Endothelial cell (in vitro differentiated cells): ENCODE results near the gene FARP1. TPM values are rescaled to one million over a fixed set of nuclear protein-coding genes. Genes with fewer than 3 reads are reported as not detected.

Experiments used
- DNase-seq: peaks from one replicate; pipeline ENCODE4 v3.0.0; 2021; ENCODE audit warnings: low spot score
- H3K27ac Mint-ChIP-seq: one replicate; pipeline ENCODE4 v1.8.0; 2021; ENCODE audit warnings: mixed read lengths, inconsistent platforms; ENCODE audit not compliant: unreplicated experiment
- H3K27me3 Mint-ChIP-seq: one replicate; pipeline ENCODE4 v1.8.0; 2021; ENCODE audit warnings: mild to moderate bottlenecking, moderate library complexity, mixed read lengths, inconsistent platforms; ENCODE audit not compliant: unreplicated experiment
- H3K36me3 Mint-ChIP-seq: one replicate; pipeline ENCODE4 v1.8.0; 2021; ENCODE audit warnings: mild to moderate bottlenecking, low read depth, mixed read lengths, inconsistent platforms; ENCODE audit not compliant: unreplicated experiment
- H3K4me1 Mint-ChIP-seq: one replicate; pipeline ENCODE4 v1.8.0; 2021; ENCODE audit warnings: mild to moderate bottlenecking, mixed read lengths, inconsistent platforms; ENCODE audit not compliant: unreplicated experiment
- H3K4me3 Mint-ChIP-seq: one replicate; pipeline ENCODE4 v1.8.0; 2021; ENCODE audit warnings: mild to moderate bottlenecking, mixed read lengths, inconsistent platforms; ENCODE audit not compliant: unreplicated experiment
- H3K9me3 Mint-ChIP-seq: one replicate; pipeline ENCODE4 v1.8.0; 2021; ENCODE audit warnings: mixed read lengths, inconsistent platforms; ENCODE audit not compliant: unreplicated experiment
- total RNA-seq: library from RNA; stranded (reverse); fragmentation: NEBNext Ultra II Directional; extraction: Animal tissue kit (Norgen Biotek cat#: 25700); gene quantifications from one replicate; pipeline ENCODE4 v1.2.1, GENCODE V29; 2021; ENCODE audit not compliant: unreplicated experiment
- TF ChIP-seq, protein P1 (sequence below): fragments of 200-600 bp; sonication (generic); IDR thresholded peaks from one replicate; pipeline ENCODE4 v1.5.0; 2021; ENCODE audit warnings: antibody characterized with exemption; ENCODE audit not compliant: unreplicated experiment

FARP1 gene
- total RNA-seq, 1 donor from 2014 or later, result 167 TPM

GRCh38 chr13:98261165-98261702 lies 118.3 kb downstream of the FARP1 start:
- Mint-ChIP-seq H3K4me3 (no peak overlapping the region), H3K36me3 (no peaks in the 10 kb centered on the region), H3K4me1 (peaks cover 13% of the 10 kb centered on the region), H3K9me3 (no peaks in the 10 kb centered on the region), H3K27me3 (peaks cover 1% of the 10 kb centered on the region), H3K27ac (no peak overlapping the region)
- TF ChIP-seq, protein P1, sequence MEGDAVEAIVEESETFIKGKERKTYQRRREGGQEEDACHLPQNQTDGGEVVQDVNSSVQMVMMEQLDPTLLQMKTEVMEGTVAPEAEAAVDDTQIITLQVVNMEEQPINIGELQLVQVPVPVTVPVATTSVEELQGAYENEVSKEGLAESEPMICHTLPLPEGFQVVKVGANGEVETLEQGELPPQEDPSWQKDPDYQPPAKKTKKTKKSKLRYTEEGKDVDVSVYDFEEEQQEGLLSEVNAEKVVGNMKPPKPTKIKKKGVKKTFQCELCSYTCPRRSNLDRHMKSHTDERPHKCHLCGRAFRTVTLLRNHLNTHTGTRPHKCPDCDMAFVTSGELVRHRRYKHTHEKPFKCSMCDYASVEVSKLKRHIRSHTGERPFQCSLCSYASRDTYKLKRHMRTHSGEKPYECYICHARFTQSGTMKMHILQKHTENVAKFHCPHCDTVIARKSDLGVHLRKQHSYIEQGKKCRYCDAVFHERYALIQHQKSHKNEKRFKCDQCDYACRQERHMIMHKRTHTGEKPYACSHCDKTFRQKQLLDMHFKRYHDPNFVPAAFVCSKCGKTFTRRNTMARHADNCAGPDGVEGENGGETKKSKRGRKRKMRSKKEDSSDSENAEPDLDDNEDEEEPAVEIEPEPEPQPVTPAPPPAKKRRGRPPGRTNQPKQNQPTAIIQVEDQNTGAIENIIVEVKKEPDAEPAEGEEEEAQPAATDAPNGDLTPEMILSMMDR, result no peak
- no peak for DNase-seq

GRCh38 chr13:98262292-98262691 lies 119.4 kb downstream of the FARP1 start:
- DNase-seq, result no peak
- Mint-ChIP-seq H3K27ac (no peak overlapping the region), H3K27me3 (peaks cover 1% of the 10 kb centered on the region), H3K4me3 (peak overlapping the region; percentile 16), H3K36me3 (no peaks in the 10 kb centered on the region), H3K4me1 (peaks cover 16% of the 10 kb centered on the region), H3K9me3 (no peaks in the 10 kb centered on the region)
- TF ChIP-seq, protein P1, result no peak

GRCh38 chr13:98263841-98264240 lies 120.9 kb downstream of the FARP1 start:
- no peaks in the 10 kb centered on the region for H3K9me3 Mint-ChIP-seq
- H3K4me3 Mint-ChIP-seq, result no peak overlapping the region
- H3K4me1 Mint-ChIP-seq, result peaks cover 16% of the 10 kb centered on the region
- no peak for DNase-seq
- H3K27me3 Mint-ChIP-seq, result peaks cover 1% of the 10 kb centered on the region
- TF ChIP-seq, protein P1, result no peak
- H3K36me3 Mint-ChIP-seq, result no peaks in the 10 kb centered on the region
- H3K27ac Mint-ChIP-seq, result no peak overlapping the region

DNA sequence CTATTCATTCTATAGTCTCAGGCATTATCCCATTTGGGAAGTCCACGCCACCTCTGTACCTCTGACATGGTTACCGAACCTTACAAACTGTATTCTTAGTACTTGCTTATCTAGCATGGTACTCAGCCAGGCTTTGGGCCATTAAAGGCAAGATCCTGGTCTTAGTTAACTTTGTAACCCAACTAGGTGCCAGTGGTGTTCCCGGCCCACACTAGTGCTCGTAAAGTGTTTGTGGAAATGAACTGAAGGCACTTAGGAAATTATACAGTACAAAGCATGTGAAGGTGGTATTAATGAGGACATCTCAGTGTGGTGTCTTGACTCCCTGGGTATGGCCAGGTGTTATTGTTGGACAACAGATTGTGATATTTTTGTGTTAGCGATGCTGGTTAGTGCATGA lies 122.0 kb downstream of the FARP1 start:
- no peak for DNase-seq
- peaks cover 3% of the 10 kb centered on the region for H3K27me3 Mint-ChIP-seq
- H3K4me3 Mint-ChIP-seq, result no peak overlapping the region
- H3K36me3 Mint-ChIP-seq, result no peaks in the 10 kb centered on the region
- H3K27ac Mint-ChIP-seq, result no peak overlapping the region
- peaks cover 19% of the 10 kb centered on the region for H3K4me1 Mint-ChIP-seq
- TF ChIP-seq, protein P1, result no peak
- no peaks in the 10 kb centered on the region for H3K9me3 Mint-ChIP-seq

DNA sequence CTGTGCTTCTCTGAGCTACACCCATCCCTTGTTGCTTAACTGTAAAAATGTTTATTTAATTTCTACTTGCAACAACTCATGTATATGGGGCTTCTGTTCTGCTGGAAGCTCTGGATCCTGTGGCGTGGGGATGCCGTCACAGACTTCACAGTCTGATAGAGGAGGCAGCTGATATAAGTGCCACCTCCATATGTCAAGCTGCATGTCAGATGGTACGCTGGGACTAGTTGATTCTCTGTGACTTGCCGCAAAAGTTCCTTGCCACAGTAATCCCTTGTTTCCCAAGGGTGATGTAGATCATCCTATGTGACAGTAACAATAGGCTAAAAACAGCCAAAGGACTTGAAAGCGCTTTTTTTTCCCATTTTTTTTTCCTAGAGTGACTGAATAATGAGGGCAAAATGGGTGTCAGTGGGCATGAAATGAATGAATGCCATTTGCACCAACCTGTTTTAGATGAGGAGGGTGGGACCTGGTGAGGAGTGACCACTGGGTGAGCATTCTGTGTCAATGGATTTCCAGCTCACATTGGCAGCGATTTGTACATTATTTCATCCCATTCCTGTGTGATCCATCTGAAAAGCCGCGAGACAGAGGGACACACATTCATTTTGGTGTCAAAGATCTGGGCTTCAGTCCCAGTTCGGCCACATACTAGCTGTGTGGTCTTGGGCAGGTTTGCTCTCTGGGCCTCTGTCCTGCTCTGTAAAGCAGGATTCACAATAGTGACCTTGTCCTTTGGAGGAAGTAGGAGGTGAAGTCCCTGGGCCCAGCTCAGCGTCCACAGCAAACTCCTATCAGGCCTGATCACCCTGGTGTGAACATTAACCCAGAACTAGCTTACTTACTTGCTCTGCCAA lies 123.0 kb downstream of the FARP1 start:
- Mint-ChIP-seq H3K4me1 (peaks cover 15% of the 10 kb centered on the region), H3K36me3 (no peaks in the 10 kb centered on the region), H3K4me3 (no peak overlapping the region), H3K9me3 (no peaks in the 10 kb centered on the region), H3K27me3 (peaks cover 3% of the 10 kb centered on the region), H3K27ac (no peak overlapping the region)
- TF ChIP-seq, protein P1, result no peak
- DNase-seq, result no peak
